ENCODE measurements around the gene PPARA. TPM values are rescaled to one million over a fixed set of nuclear protein-coding genes. Genes with fewer than 3 reads are reported as not detected.

Gene PPARA
- polyA plus RNA-seq, 3 donors = 3.7 to 6.3 (median 4.9) TPM

- no peaks in the 10 kb centered on the region for H4K20me1 ChIP-seq (ENCODE audit: insufficient read depth, low read length)
- H3K4me1 Mint-ChIP-seq = peaks cover 2% of the 10 kb centered on the region
- H3K79me2 ChIP-seq (ENCODE audit: insufficient read depth, low read length) = no peaks in the 10 kb centered on the region
- no peaks in the 10 kb centered on the region for H3K27me3 ChIP-seq (ENCODE audit: control insufficient read depth in 2 of 2, insufficient read depth in 2 of 2, low read length in 2 of 2)
- intact Hi-C loops (cut with micrococcal nuclease) = loop anchor here (5.0 to 10.0 kb wide), 4 partner anchors 171 to 424 kb away; no protein-coding TSS in a partner anchor
- peaks cover 4 to 10% (median 7%) of the 10 kb centered on the region in 3 donors for H3K27me3 Mint-ChIP-seq (ENCODE audit: low read depth in 3 of 3)
- no peak overlapping the region for H2AFZ ChIP-seq (ENCODE audit: insufficient read depth, low read depth, low read length, poor library complexity, severe bottlenecking)
- no peak overlapping the region for H3K9ac ChIP-seq (ENCODE audit: insufficient read depth, low read length, poor library complexity, severe bottlenecking)
- H3K4me3 ChIP-seq (replicated peaks in 1 of 3; ENCODE audit: low read depth in 2 of 3, low read length in 3 of 3) = no peak overlapping the region
- no peaks in the 10 kb centered on the region for H3K36me3 Mint-ChIP-seq
- no peaks in the 10 kb centered on the region for H3K9me3 Mint-ChIP-seq
- no peaks in the 10 kb centered on the region for H3K9me3 ChIP-seq (replicated peaks in 1 of 2; ENCODE audit: control insufficient read depth in 1 of 2, insufficient read depth in 1 of 2, low read length in 2 of 2)
- no peak for TF ChIP-seq CTCF (IDR thresholded peaks at IDR 0.05)
- no peak overlapping the region for H3K4me2 ChIP-seq (replicated peaks; ENCODE audit: extremely low read depth, low read length, poor library complexity, severe bottlenecking)
- DNase-seq = no peak
- H3K4me1 ChIP-seq (ENCODE audit: control insufficient read depth in 1 of 2, insufficient read depth in 2 of 2, low read length in 2 of 2) = peaks cover 10 to 27% of the 10 kb centered on the region in 2 donors
- no peaks in the 10 kb centered on the region for H3K36me3 ChIP-seq (replicated peaks in 1 of 2; ENCODE audit: control insufficient read depth in 1 of 2, insufficient read depth in 2 of 2, low read length in 2 of 2)
- no peak overlapping the region for H3K4me3 Mint-ChIP-seq
- no peak overlapping the region for H3K27ac ChIP-seq (ENCODE audit: low read depth in 1 of 2, low read length in 2 of 2)
- 94% methylated on average over 6 of the region's 6 CpGs for WGBS (ENCODE audit: insufficient coverage)
- no peak overlapping the region for H3K27ac Mint-ChIP-seq
These were observed 29.2 kb upstream of the PPARA start for GRCh38 chr22:46121079-46121478.

- intact Hi-C loops (cut with micrococcal nuclease) = loop anchor here (1.0 to 10.0 kb wide), 5 partner anchors 171 to 423 kb away; partner anchors contain the start of gene GTSE1 (in 1 of the 2)
- 89% methylated on average over 10 of the region's 11 CpGs for WGBS (ENCODE audit: insufficient coverage)
- no peaks in the 10 kb centered on the region for H3K9me3 ChIP-seq (replicated peaks in 1 of 2; ENCODE audit: control insufficient read depth in 1 of 2, insufficient read depth in 1 of 2, low read length in 2 of 2)
- H3K27me3 Mint-ChIP-seq (ENCODE audit: low read depth in 3 of 3) = peaks cover 4 to 10% (median 7%) of the 10 kb centered on the region in 3 donors
- H3K79me2 ChIP-seq (ENCODE audit: insufficient read depth, low read length) = no peaks in the 10 kb centered on the region
- H3K9me3 Mint-ChIP-seq = no peaks in the 10 kb centered on the region
- no peak overlapping the region for H3K4me3 Mint-ChIP-seq
- peaks cover 5 to 21% of the 10 kb centered on the region in 2 donors for H3K4me1 ChIP-seq (ENCODE audit: control insufficient read depth in 1 of 2, insufficient read depth in 2 of 2, low read length in 2 of 2)
- no peaks in the 10 kb centered on the region for H3K27me3 ChIP-seq (ENCODE audit: control insufficient read depth in 2 of 2, insufficient read depth in 2 of 2, low read length in 2 of 2)
- no peak for TF ChIP-seq CTCF (IDR thresholded peaks at IDR 0.05)
- no peak overlapping the region for H3K4me2 ChIP-seq (replicated peaks; ENCODE audit: extremely low read depth, low read length, poor library complexity, severe bottlenecking)
- no peaks in the 10 kb centered on the region for H3K4me1 Mint-ChIP-seq
- no peak for DNase-seq
- H2AFZ ChIP-seq (ENCODE audit: insufficient read depth, low read depth, low read length, poor library complexity, severe bottlenecking) = peak overlapping the region; percentile 41
- no peak overlapping the region for H3K27ac ChIP-seq (ENCODE audit: low read depth in 1 of 2, low read length in 2 of 2)
- H4K20me1 ChIP-seq (ENCODE audit: insufficient read depth, low read length) = no peaks in the 10 kb centered on the region
- H3K9ac ChIP-seq (ENCODE audit: insufficient read depth, low read length, poor library complexity, severe bottlenecking) = no peak overlapping the region
- H3K27ac Mint-ChIP-seq = no peak overlapping the region
- H3K4me3 ChIP-seq (replicated peaks in 1 of 3; ENCODE audit: low read depth in 2 of 3, low read length in 3 of 3) = no peak overlapping the region
- H3K36me3 ChIP-seq (replicated peaks in 1 of 2; ENCODE audit: control insufficient read depth in 1 of 2, insufficient read depth in 2 of 2, low read length in 2 of 2) = no peaks in the 10 kb centered on the region
- H3K36me3 Mint-ChIP-seq = no peaks in the 10 kb centered on the region
These were observed 28.6 kb upstream of the PPARA start for GRCh38 chr22:46121523-46122287.
